ENCODE measurements around the gene PIEZO2.

DNA sequence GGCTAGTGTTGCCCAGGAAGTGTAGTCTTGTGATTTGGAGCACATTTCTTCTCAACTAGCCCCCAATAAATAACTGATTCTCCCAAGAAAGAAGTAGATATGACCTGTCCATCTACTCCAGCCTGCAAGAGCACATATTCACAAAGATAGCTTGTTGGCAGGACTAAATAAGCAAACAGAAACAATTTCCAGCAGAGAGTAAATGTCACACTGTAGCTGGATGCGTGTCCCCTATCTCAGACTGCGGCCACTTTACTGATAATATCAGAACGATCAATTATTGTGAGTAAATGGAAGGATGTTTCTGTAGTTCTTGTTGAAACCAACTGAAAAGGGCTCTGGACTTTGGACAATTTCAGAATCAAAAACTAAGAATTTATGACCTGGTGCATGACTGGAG is 97.9 kb downstream of the PIEZO2 start:
- TF ChIP-seq EZH2 (IDR thresholded peaks at IDR 0.05): no peak
- TF ChIP-seq EZH2phosphoT487 (IDR thresholded peaks at IDR 0.05): no peak
